Suprapubic skin (tissue), 4 donors: ENCODE data around the gene C6orf141. TPM values are rescaled to one million over a fixed set of nuclear protein-coding genes. Genes with fewer than 3 reads are reported as not detected.

ENCODE experiments used
- DNase-seq, 2 donors: peaks; one replicate each; pipeline ENCODE4 v3.0.0-alpha.2; 2019; ENCODE audit warnings: low spot score in 2 of 2
- H3K27ac ChIP-seq: fragments of 200-600 bp; sonication (generic); one replicate; pipeline ENCODE4 v1.5.1; 2019
- H3K27me3 ChIP-seq: fragments of 200-600 bp; sonication (generic); one replicate; pipeline ENCODE4 v1.5.1; 2019
- H3K36me3 ChIP-seq: fragments of 200-600 bp; sonication (generic); one replicate; pipeline ENCODE4 v1.5.1; 2019
- H3K4me1 ChIP-seq: fragments of 200-600 bp; sonication (generic); one replicate; pipeline ENCODE4 v1.5.1; 2019
- H3K4me3 ChIP-seq: fragments of 200-600 bp; sonication (generic); one replicate; pipeline ENCODE4 v1.5.1; 2019; ENCODE audit warnings: mild to moderate bottlenecking
- H3K9me3 ChIP-seq: fragments of 200-600 bp; sonication (generic); one replicate; pipeline ENCODE4 v1.5.1; 2019
- EP300 ChIP-seq: sonication (generic); formaldehyde crosslinking; IDR thresholded peaks from one replicate; pipeline ENCODE4 v1.6.1; 2017; ENCODE audit warnings: antibody characterized with exemption
- POLR2A ChIP-seq, 2 donors: fragments of 450-650 bp; IDR thresholded peaks; one replicate each; pipeline ENCODE4 v1.6.1; 2017; ENCODE audit warnings: antibody characterized with exemption in 2 of 2, mild to moderate bottlenecking in 2 of 2, moderate library complexity in 2 of 2
- POLR2AphosphoS5 ChIP-seq, 3 donors: sonication (generic); formaldehyde crosslinking; IDR thresholded peaks; one replicate each; pipeline ENCODE4 v1.6.1; 2017; ENCODE audit warnings: antibody characterized with exemption in 3 of 3
- WGBS: methylation state at CpG from one replicate; pipeline ENCODE4 v1.1.5; 2018; 5-methylcytosine and 5-hydroxymethylcytosine counted together
- total RNA-seq, 4 donors: library from RNA; depleted of rRNA; stranded (reverse); fragments of >200 nt; gene quantifications; one replicate each; pipeline ENCODE4 v1.1.0, GENCODE V29; 2016
- TF ChIP-seq, protein P1 (sequence below), 2 donors: fragments of 200-600 bp in 1 of 2; fragments of 450-650 bp in 1 of 2; sonication (generic) in 1 of 2; IDR thresholded peaks; one replicate each; pipeline ENCODE4 v1.5.1; 2016 to 2019; ENCODE audit warnings: antibody characterized with exemption in 2 of 2, mild to moderate bottlenecking in 1 of 2, moderate library complexity in 1 of 2

The C6orf141 gene
- total RNA-seq, 4 donors from 2014 or later: 8.2 to 49.7 (median 9.3) TPM

DNA sequence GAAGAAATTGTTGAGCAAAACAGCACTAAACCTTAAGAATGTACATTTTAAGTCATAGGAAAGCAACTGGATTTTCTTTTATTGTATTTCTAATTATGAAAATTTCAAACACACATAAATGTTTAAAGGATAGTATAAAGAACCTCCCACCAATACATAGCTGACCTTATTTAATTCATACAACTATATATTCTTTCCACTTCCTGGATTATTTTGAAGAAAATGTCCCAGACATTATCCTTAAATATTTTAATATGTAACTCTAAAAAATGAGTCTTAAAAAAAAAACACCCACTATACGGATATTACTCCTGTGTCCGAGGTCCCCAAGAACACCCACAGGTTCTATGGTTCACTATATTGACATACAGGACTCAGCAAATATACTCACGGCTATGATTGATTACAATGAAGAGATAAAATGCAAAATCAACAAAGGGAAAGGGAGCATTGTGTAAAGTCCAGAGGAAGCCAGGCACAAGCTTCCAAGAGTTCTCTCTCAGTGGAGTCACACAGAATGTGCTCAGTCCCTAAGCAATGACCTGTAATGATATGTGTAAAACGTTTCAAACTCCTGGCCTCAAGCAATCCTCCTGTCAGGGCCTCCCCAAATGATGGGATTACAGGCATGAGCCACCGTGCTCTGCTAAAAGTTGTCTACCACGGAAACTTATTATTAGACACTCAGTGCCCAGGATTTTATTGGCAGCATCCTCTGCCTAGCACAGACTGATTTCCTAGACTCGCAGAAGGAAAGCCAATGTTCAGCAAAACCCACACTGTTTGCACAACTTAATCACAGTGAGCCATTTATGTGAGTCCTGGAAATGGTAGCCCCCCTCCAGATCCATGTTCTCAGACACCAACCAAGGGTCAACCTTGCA, 27.5 kb upstream of the C6orf141 start:
- Histone ChIP-seq H3K9me3 (no peaks in the 10 kb centered on the region), H3K4me3 (no peak overlapping the region), H3K4me1 (no peaks in the 10 kb centered on the region), H3K27ac (no peak overlapping the region), H3K27me3 (no peaks in the 10 kb centered on the region), H3K36me3 (no peaks in the 10 kb centered on the region)
- WGBS: 84% methylated on average over 7 of the region's 7 CpGs
- no peak for DNase-seq
- TF ChIP-seq POLR2A (IDR thresholded peaks at IDR 0.05) (no peak), EP300 (no peak), POLR2AphosphoS5 (IDR thresholded peaks at IDR 0.05) (no peak)
- TF ChIP-seq, protein P1, sequence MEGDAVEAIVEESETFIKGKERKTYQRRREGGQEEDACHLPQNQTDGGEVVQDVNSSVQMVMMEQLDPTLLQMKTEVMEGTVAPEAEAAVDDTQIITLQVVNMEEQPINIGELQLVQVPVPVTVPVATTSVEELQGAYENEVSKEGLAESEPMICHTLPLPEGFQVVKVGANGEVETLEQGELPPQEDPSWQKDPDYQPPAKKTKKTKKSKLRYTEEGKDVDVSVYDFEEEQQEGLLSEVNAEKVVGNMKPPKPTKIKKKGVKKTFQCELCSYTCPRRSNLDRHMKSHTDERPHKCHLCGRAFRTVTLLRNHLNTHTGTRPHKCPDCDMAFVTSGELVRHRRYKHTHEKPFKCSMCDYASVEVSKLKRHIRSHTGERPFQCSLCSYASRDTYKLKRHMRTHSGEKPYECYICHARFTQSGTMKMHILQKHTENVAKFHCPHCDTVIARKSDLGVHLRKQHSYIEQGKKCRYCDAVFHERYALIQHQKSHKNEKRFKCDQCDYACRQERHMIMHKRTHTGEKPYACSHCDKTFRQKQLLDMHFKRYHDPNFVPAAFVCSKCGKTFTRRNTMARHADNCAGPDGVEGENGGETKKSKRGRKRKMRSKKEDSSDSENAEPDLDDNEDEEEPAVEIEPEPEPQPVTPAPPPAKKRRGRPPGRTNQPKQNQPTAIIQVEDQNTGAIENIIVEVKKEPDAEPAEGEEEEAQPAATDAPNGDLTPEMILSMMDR (IDR thresholded peaks at IDR 0.05): no peak

DNA sequence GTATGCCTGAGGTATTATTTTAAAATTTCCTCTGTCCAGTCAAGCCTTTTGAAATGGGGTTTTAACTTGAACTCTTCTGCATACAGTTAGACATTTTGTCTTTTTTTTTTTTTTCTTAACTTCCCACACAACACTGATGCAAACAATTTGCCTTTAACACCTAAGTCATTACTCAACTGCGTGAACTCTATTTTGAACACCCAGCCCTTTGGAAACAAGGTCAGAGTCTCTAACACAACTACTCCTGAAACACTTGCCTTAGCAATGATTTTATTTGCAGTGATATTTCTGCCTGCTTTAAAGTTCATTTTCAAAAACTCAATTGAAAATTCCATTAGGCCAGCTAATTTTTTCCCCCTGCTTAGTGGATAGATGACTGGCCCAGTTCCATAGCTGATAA, 26.6 kb upstream of the C6orf141 start:
- Histone ChIP-seq H3K36me3 (no peaks in the 10 kb centered on the region), H3K27ac (no peak overlapping the region), H3K27me3 (peaks cover 2% of the 10 kb centered on the region), H3K4me3 (no peak overlapping the region), H3K4me1 (peaks cover 6% of the 10 kb centered on the region), H3K9me3 (no peaks in the 10 kb centered on the region)
- WGBS: 60% methylated on average over 1 of the region's 1 CpG
- no peak for DNase-seq
- TF ChIP-seq, protein P1 (IDR thresholded peaks at IDR 0.05): no peak
- TF ChIP-seq POLR2AphosphoS5 (IDR thresholded peaks at IDR 0.05): no peak
- TF ChIP-seq EP300: no peak
- no peak for TF ChIP-seq POLR2A (IDR thresholded peaks at IDR 0.05)

DNA sequence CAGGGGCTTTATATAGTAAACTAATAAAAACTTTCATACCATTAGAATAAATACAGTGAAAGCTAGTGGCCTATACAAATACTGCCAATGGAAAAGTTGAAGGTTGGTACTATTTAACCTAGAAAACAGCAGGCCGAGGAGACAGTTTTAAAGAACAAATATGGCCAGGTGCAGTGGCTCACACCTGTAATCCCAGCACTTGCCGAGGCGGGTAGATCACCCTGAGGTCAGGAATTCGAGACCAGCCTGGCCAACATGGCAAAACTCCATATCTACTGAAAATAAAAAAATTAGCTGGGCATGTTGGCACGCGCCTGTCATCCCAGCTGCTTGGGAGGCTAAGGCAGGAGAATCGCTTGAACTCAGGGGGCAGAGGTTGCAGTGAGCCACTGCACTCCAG, 25.9 kb upstream of the C6orf141 start:
- DNase-seq: no peak
- Histone ChIP-seq H3K4me1 (peaks cover 10% of the 10 kb centered on the region), H3K9me3 (no peaks in the 10 kb centered on the region), H3K36me3 (no peaks in the 10 kb centered on the region), H3K27ac (no peak overlapping the region), H3K4me3 (no peak overlapping the region), H3K27me3 (peaks cover 4% of the 10 kb centered on the region)
- 61% methylated on average over 7 of the region's 7 CpGs for whole genome bisulfite sequencing
- TF ChIP-seq EP300 (no peak), POLR2A (IDR thresholded peaks at IDR 0.05) (no peak), POLR2AphosphoS5 (IDR thresholded peaks at IDR 0.05) (no peak)
- TF ChIP-seq, protein P1 (IDR thresholded peaks at IDR 0.05): no peak

DNA sequence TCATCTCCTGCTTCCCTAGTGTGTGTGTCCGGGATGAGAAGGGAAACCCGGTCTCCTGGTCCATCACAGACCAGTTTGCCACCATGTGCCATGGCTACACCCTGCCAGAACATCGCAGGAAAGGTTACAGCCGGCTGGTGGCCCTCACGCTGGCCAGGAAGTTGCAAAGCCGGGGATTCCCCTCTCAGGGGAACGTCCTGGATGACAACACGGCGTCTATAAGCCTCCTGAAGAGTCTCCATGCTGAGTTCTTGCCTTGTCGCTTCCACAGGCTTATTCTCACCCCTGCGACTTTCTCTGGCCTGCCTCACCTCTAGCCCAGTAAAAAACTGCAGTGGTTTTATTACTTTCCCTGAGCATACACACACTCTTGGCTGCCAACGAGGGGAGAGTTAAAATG, 23.9 kb upstream of the C6orf141 start:
- TF ChIP-seq EP300: no peak
- no peak for TF ChIP-seq POLR2AphosphoS5 (IDR thresholded peaks at IDR 0.05)
- TF ChIP-seq, protein P1 (IDR thresholded peaks at IDR 0.05): no peak
- no peak for TF ChIP-seq POLR2A (IDR thresholded peaks at IDR 0.05)
- 77% methylated on average over 9 of the region's 12 CpGs for WGBS

DNA sequence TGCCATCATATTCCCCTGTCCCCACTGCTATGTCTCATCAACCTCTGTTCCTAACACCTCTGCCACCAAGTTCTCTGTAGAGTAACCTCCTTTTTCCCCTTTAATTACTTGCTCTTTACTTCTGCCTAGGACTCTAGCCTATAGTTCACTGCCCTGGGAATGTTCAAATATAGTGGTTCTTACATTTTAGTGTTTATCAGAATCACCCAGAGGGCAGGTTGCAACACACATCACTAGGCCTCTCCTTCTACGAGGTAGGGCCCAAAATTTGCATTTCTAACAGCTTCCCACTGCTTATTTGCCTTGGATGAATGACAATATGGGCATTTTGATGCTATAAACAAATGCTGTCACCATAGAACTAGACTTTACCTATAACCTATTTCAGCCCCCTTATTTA, 23.1 kb upstream of the C6orf141 start:
- H3K36me3 ChIP-seq: no peaks in the 10 kb centered on the region
- no peak overlapping the region for H3K27ac ChIP-seq
- H3K9me3 ChIP-seq: no peaks in the 10 kb centered on the region
- TF ChIP-seq, protein P1 (IDR thresholded peaks at IDR 0.05): no peak
- no peak for TF ChIP-seq POLR2A (IDR thresholded peaks at IDR 0.05)
- no peak for TF ChIP-seq EP300
- no peak for TF ChIP-seq POLR2AphosphoS5 (IDR thresholded peaks at IDR 0.05)
- WGBS: 24% methylated on average over 1 of the region's 1 CpG
- H3K4me1 ChIP-seq: peaks cover 10% of the 10 kb centered on the region
- H3K4me3 ChIP-seq: no peak overlapping the region
- H3K27me3 ChIP-seq: peaks cover 4% of the 10 kb centered on the region
- no peak for DNase-seq

More for the DNA sequence above, 23.9 kb upstream of the C6orf141 start:
- no peak overlapping the region for H3K27ac ChIP-seq
- no peaks in the 10 kb centered on the region for H3K9me3 ChIP-seq
- H3K27me3 ChIP-seq: peaks cover 4% of the 10 kb centered on the region
- no peak overlapping the region for H3K4me3 ChIP-seq
- peaks cover 10% of the 10 kb centered on the region for H3K4me1 ChIP-seq
- no peak for DNase-seq
- H3K36me3 ChIP-seq: no peaks in the 10 kb centered on the region
